Measurements from ENCODE around the gene ZNF688. TPM values are rescaled to one million over a fixed set of nuclear protein-coding genes. Genes with fewer than 3 reads are reported as not detected.
"Not testable (repeated sequence)": the region's sequence is repeated elsewhere in the genome, so short reads cannot be mapped to it uniquely, and the experiment has no call there.

The ZNF688 gene
- total RNA-seq, 1 experiment from 2014 or later: 10.2 TPM

- in situ Hi-C loops (cut with HindIII; ENCODE audit: low sequenced_read_pairs): no loop called here
- DNase-seq (ENCODE audit: low spot score): no peak
These were observed 11.8 kb downstream of the ZNF688 start for GRCh38 chr16:30559690-30560089.

- in situ Hi-C loops (cut with HindIII; ENCODE audit: low sequenced_read_pairs): no loop called here
- no peak for DNase-seq (ENCODE audit: low spot score)
These were observed 12.6 kb downstream of the ZNF688 start for GRCh38 chr16:30558789-30559377.

GRCh38 chr16:30557957-30558788 lies 13.3 kb downstream of the ZNF688 start, which contains the start of gene ZNF764:
TSS of gene ZNF764 (minus strand) at chr16:30558374. CDS start at chr16:30558182, 192 bp downstream.
- peak; percentile 99 for DNase-seq (ENCODE audit: low spot score)
- in situ Hi-C loops (cut with HindIII; ENCODE audit: low sequenced_read_pairs): no loop called here

DNA sequence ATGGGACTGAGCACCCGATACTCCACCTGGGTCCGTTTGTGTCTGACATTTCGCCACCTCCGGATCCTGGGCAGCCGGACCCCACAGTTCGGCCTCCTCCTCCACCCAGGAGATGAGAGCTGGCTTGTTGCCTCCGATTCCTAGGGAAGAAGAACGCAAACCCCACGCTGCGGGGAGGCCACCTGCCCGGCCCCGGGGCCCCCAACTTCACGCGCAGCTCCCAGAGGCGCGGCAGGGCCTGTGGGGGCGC lies 13.9 kb downstream of the ZNF688 start:
- DNase-seq (ENCODE audit: low spot score): no peak
- in situ Hi-C loops (cut with HindIII; ENCODE audit: low sequenced_read_pairs): no loop called here

- in situ Hi-C loops (cut with HindIII; ENCODE audit: low sequenced_read_pairs): no loop called here
- DNase-seq (ENCODE audit: low spot score): no peak
These were observed 15.4 kb downstream of the ZNF688 start for GRCh38 chr16:30556125-30556473.

DNA sequence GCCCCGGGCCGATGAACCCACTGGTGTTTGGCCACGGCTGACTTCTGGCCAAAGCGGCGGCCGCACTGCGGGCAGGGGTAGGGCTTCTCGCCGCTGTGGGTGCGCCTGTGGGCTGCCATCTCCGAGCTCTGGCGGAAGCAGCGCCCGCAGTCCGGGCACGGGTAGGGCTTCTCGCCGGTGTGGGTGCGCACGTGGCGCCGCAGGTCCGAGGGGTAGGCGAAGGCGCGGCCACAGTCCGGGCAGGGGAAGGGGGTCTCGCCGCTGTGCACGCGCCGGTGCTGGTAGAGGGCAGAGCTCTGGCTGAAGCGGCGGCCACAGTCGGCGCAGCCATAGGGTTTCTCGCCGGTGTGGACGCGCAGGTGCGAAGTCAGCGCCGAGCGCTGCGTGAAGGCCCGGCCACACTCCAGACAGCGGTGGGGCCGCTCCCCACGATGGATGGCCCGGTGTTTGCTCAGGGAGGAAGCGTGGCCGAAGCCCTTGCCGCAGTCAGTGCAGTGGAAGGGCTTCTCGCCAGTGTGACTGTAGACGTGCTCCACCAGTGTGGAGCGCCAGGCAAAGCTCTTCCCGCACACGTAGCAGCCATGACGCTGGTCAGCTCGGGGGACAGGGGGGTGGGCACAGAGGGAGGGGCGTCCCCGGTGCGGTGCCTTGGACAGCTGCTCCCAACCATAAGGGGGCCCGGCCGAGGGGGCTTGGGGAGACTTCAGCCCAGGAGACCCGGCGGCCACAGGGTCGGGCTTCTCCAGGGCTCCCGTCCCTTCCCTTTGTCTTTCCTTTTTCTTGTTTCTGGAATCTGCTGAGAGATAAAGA lies 16.0 kb downstream of the ZNF688 start:
- in situ Hi-C loops (cut with HindIII; ENCODE audit: low sequenced_read_pairs): no loop called here
- no peak for DNase-seq (ENCODE audit: low spot score)

DNA sequence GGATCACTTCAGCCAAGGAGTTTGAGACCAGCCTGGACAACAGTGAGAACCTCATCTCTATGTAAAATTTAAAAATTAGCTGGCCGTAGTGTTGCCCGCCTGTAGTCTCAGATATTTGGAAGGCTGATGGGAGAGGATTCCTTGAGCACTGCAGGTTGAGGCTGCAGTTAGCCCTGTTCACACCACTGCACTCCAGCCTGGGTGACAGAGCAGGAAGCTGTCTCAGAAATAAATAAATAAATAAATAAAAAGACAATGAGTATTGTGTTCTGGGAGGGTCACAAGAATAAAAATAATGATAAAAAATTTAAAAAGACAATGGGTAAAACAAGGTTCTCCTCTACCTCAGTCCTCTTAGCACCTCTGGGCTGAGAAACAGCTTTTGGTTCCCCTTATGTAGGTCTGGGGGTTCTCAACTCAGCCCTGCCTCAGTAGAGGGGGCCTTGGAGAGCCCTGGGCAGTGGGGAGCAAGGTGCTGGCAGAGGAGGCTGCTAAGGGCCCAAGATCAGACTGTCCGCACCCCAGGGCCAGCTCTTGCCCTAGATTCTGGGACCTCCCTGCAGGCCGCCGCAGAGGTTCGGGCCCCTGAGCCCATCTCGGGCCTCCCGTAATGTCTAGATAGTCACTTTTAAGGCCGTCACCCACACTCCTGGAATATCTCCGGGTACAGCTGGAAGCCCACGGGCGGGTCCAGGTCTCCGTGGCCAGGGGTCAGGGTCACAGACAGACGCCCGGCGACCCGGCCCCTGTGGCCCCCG lies 16.8 kb downstream of the ZNF688 start:
- DNase-seq (ENCODE audit: low spot score): no peak
- in situ Hi-C loops (cut with HindIII; ENCODE audit: low sequenced_read_pairs): no loop called here

- no peak for DNase-seq (ENCODE audit: low spot score)
- in situ Hi-C loops (cut with HindIII; ENCODE audit: low sequenced_read_pairs): no loop called here
These were observed 18.1 kb downstream of the ZNF688 start for GRCh38 chr16:30553393-30553899.

DNA sequence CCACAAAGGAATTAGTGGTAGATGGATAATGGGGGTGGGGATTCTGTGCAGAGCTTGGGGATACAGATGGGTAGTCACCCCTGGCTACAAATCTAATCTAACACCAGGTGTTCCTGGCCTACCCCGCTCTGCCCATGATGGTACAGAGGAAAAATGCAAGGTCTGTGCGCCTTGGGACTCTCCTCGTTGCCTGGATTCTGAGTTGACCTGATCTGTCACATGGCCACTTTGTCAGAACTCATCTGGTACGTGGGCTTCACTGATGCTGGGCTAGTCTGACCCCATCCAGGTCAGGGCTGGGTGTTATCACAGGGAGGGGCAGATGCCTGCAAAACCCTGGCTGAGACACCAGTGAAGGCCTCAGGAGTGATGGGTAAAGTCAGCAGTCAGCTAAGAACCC lies 18.6 kb downstream of the ZNF688 start:
- DNase-seq (ENCODE audit: low spot score): no peak
- in situ Hi-C loops (cut with HindIII; ENCODE audit: low sequenced_read_pairs): no loop called here

DNA sequence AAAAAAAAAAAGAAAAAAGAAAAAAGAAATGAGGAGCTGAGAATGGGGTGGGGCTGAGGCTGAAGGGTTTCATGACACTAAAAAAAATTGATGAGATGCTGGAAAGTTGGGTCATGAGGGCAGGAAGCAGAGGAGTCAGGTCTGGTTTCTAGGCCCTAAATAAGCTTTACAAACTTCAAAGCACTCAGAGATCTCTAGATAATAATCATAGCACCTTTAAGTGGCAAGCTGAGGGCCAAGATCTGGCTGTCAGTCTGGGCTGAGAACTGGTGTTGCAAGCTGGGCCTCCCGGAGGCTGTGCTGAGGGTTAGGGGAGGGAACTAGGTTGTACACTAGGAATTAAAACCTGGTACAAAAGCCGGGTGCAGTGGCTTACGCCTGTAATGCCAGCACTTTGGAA lies 19.7 kb downstream of the ZNF688 start:
- in situ Hi-C loops (cut with HindIII; ENCODE audit: low sequenced_read_pairs): no loop called here
- DNase-seq (ENCODE audit: low spot score): no peak

GRCh38 chr16:30548416-30549253 lies 22.9 kb downstream of the ZNF688 start:
- in situ Hi-C loops (cut with HindIII; ENCODE audit: low sequenced_read_pairs): no loop called here

GRCh38 chr16:30546115-30546514 lies 25.4 kb downstream of the ZNF688 start:
- in situ Hi-C loops (cut with HindIII; ENCODE audit: low sequenced_read_pairs): no loop called here
- DNase-seq (ENCODE audit: low spot score): no peak

More at GRCh38 chr16:30548416-30549253, 22.9 kb downstream of the ZNF688 start:
- DNase-seq (ENCODE audit: low spot score): no peak

- in situ Hi-C loops (cut with HindIII; ENCODE audit: low sequenced_read_pairs): no loop called here
- no peak for DNase-seq (ENCODE audit: low spot score)
These were observed 28.4 kb downstream of the ZNF688 start for GRCh38 chr16:30543067-30543466.

GRCh38 chr16:30541502-30542329 lies 29.8 kb downstream of the ZNF688 start:
- in situ Hi-C loops (cut with HindIII; ENCODE audit: low sequenced_read_pairs): no loop called here
- DNase-seq (ENCODE audit: low spot score): no peak

DNA sequence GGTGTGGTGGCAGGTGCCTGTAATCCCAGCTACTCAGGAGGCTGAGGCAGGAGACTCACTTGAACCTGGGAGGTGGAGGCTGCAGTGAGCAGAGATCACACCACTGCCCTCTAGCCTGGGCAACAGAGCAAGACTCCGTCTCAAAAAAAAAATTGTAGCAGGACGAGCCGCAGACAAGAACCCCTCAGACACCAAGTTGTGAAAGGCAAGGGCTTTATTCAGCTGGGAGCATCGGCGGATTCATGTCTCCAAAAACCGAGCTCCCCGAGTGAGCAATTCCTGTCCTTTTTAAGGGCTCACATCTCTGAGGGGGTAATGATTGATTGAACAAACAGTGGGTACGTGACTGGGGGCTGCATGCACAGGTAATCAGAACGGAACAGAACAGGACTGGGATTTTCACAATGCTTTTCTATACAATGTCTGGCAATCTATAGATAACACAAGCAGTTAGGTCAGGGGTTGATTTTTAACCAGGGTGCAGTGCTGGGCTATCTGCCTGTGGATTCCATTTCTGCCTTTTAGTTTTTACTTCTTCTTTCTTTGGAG lies 30.5 kb downstream of the ZNF688 start:
- DNase-seq (ENCODE audit: low spot score); in situ Hi-C loops (cut with HindIII; ENCODE audit: low sequenced_read_pairs): not testable (repeated sequence)

DNA sequence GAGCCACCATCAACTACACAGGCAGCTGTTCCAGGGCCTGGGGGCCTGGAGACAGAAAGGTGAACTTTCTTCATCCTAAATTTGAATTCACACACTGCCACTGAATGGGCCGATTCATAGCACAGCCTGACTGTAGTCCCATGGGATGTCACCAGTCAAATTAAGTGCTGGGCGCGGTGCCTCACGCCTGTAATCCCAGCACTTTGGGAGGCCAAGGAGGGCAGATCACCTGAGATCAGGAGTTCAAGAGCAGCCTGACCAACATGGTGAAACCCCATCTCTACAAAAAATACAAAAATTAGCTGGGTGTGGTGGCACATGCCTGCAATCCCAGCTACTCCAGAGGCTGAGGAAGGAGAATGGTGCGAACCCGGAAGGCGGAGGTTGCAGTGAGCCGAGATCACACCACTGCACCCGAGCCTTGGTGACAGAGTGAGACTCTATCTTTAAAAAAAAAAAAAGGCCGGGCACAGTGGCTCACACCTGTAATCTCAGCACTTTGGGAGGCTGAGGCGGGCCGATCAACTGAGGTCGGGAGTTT lies 31.5 kb downstream of the ZNF688 start:
- DNase-seq (ENCODE audit: low spot score); in situ Hi-C loops (cut with HindIII; ENCODE audit: low sequenced_read_pairs): not testable (repeated sequence)

Measured in G401 (cell line).